ENCODE results near the gene ZFP3. TPM values are rescaled to one million over a fixed set of nuclear protein-coding genes. Genes with fewer than 3 reads are reported as not detected.

The ZFP3 gene
- total and polyA plus RNA-seq, 2 of the 4 experiments (the other 2 are of a cell fraction), result 0.54 to 0.75 TPM

DNA sequence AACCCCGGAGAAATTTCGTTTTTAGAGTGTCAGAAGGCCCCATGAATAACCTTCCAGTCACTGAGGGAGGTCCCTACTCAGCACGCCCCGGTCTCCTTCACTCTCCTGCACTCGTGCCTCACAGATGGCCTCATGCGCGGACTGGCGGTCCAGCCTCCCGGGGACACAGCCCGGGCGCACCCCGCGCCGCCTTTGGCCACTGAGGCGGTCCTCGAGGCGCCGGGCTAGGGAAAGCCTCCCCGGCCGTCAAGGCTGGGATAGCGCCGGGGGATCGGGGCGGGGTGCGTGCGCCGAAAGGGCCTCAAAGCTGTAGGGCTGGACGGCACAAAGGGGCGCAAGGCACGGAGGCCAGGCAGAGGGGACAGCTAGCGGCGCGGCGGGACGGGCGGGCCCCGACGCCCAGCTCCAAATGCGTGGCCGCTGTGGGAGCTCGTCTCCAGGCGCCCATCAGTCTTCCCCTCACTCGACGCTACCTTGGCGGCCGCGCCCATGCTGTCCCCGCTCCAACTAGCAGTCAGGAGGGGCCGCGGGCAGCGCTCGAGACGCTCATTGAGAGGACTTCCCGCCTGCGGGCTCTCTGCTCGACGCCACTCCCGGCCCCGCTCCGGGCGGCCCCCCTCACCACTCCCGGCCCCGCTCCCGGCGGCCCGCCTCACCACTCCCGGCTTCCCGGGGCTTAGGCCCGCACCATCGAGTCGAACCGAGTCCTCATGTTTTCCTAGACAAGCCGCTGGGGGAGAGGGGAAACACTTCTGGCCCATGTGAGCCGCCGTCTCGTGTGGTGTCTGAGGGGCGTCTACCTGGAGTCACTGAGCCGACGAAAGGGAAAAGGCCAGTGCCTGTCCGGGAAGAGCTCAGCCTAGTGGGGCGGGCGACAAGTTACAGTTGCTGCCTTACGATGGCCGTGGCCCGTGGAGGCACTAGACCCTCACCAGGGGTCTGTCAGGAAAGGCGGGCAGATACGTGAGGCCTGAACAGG is 37.7 kb downstream of the ZFP3 start, which contains the start of gene USP6:
TSS of gene USP6 (plus strand) at position 360 of the 979 bp plus-strand sequence. CDS start 14,336 bp downstream, outside the sequence.
- no peak within 1 kb of the TSS for H2BK15ac ChIP-seq (ENCODE audit: low read depth, low read length)
- POLR2A ChIA-PET (ENCODE audit: unreplicated experiment), result no interaction called here
- H3K4ac ChIP-seq (ENCODE audit: low read depth, low read length), result no peak within 1 kb of the TSS
- no peak within 1 kb of the TSS for H3K4me3 ChIP-seq (ENCODE audit: insufficient read depth, low read depth, low read length)
- no peak within 1 kb of the TSS for H3K56ac ChIP-seq (ENCODE audit: extremely low read depth, insufficient read depth, low read length)
- H3K27ac ChIP-seq (ENCODE audit: insufficient read depth, low read length), result no peak within 1 kb of the TSS
- H3K18ac ChIP-seq (ENCODE audit: low read depth, low read length), result no peak within 1 kb of the TSS
- H3K4me1 ChIP-seq (ENCODE audit: control insufficient read depth, insufficient read depth, low read length), result no peaks in the 10 kb centered on the region
- no TSS peak for BruUV-seq (replicated peaks)
- H3K23ac ChIP-seq (ENCODE audit: low read depth, low read length), result no peak within 1 kb of the TSS
- no peak within 1 kb of the TSS for H2BK20ac ChIP-seq (ENCODE audit: low read depth, low read length)
- WGBS, 2 experiments (ENCODE audit: extremely low coverage in 2 of 2, insufficient read length in 1 of 2), result 30% methylated on average over 24 of the region's 87 CpGs; no CpG with 5 or more reads in 1 of the 2 experiments
- dilution Hi-C loops (cut with HindIII; ENCODE audit: low sequenced_read_pairs, unreplicated experiment), result no loop called here
- no peaks in the 10 kb centered on the region for H4K20me1 ChIP-seq (ENCODE audit: insufficient read depth, low read length)
- intact Hi-C loops (cut with micrococcal nuclease), result no loop called here
- TF ChIP-seq MAZ (IDR thresholded peaks at IDR 0.05; ENCODE audit: borderline replicate concordance, low read depth, low read length) (no peak), MXI1 (IDR thresholded peaks at IDR 0.05; ENCODE audit: borderline replicate concordance, low read depth, low read length) (no peak), CHD1 (IDR thresholded peaks at IDR 0.05; ENCODE audit: low read depth, low read length) (no peak)
- DNase-seq (no peak), ATAC-seq (ENCODE audit: low read depth) (no peak)
- H3K36me3 ChIP-seq (ENCODE audit: control insufficient read depth, insufficient read depth, low read length), result no peaks in the 10 kb centered on the region
- no peak within 1 kb of the TSS for H2AK5ac ChIP-seq (ENCODE audit: low read depth, low read length)
- no peak within 1 kb of the TSS for H2AK9ac ChIP-seq (replicated peaks; ENCODE audit: low read depth, low read length, poor library complexity)
- no peak within 1 kb of the TSS for H3K9ac ChIP-seq (ENCODE audit: low read depth, low read length)
- no peak within 1 kb of the TSS for H2BK5ac ChIP-seq (ENCODE audit: low read depth, low read length, poor library complexity, severe bottlenecking)
- no peak within 1 kb of the TSS for H2BK120ac ChIP-seq (ENCODE audit: low read depth, low read length)
- H3K4me2 ChIP-seq (ENCODE audit: low read depth, low read length), result no peak within 1 kb of the TSS
- in situ Hi-C loops (cut with MboI; ENCODE audit: low sequenced_read_pairs), result no loop called here
- no peak within 1 kb of the TSS for H3K14ac ChIP-seq (replicated peaks; ENCODE audit: low read depth, low read length)
- peaks cover 42% of the 10 kb centered on the region for H3K27me3 ChIP-seq (ENCODE audit: control insufficient read depth, insufficient read depth, low read length)
- peaks cover 5 to 10% of the 10 kb centered on the region in 2 experiments; a peak in 3 of 4 replicates for H3K79me1 ChIP-seq (ENCODE audit: low read depth in 1 of 2, low read length in 2 of 2)
- CTCF ChIA-PET, result no interaction called here
- peak within 1 kb of the TSS; percentile 61 for H2AFZ ChIP-seq (replicated peaks; ENCODE audit: low read length, poor library complexity)
- no peak within 1 kb of the TSS for H4K91ac ChIP-seq (ENCODE audit: insufficient read depth, low read depth, low read length)
- H3K9me3 ChIP-seq (ENCODE audit: control insufficient read depth, insufficient read depth, low read length), result peaks cover 19% of the 10 kb centered on the region
- H3K9me1 ChIP-seq (ENCODE audit: insufficient read depth, low read length), result no peaks in the 10 kb centered on the region
- H4K5ac ChIP-seq (ENCODE audit: low read depth, low read length), result no peak within 1 kb of the TSS
- no peak within 1 kb of the TSS for H4K8ac ChIP-seq (ENCODE audit: low read depth in 2 of 2, low read length in 2 of 2)
